Nephron (organoid): ENCODE measurements around the gene SERPINA4.

Experiments
- H3K27ac Mint-ChIP-seq, 3 experiments: 2 replicates each; pipeline ENCODE4 v1.8.0; 2020; ENCODE audit warnings: mixed read lengths in 3 of 3, mild to moderate bottlenecking in 2 of 3, moderate library complexity in 1 of 3
- H3K27me3 Mint-ChIP-seq: 2 replicates; pipeline ENCODE4 v1.8.0; 2021; ENCODE audit warnings: low read depth, mild to moderate bottlenecking, moderate library complexity, mixed read lengths
- H3K36me3 Mint-ChIP-seq: 2 replicates; pipeline ENCODE4 v1.8.0; 2020; ENCODE audit warnings: low read depth, mixed read lengths
- H3K4me1 Mint-ChIP-seq: 2 replicates; pipeline ENCODE4 v1.8.0; 2020; ENCODE audit warnings: mixed read lengths
- H3K4me3 Mint-ChIP-seq, 3 experiments: 2 replicates each; pipeline ENCODE4 v1.8.0; 2020; ENCODE audit warnings: mild to moderate bottlenecking in 3 of 3, mixed read lengths in 3 of 3, moderate library complexity in 2 of 3
- H3K9me3 Mint-ChIP-seq: 2 replicates; pipeline ENCODE4 v1.8.0; 2020; ENCODE audit warnings: mixed read lengths
- CTCF ChIP-seq, 3 experiments: fragments of 200-600 bp; sonication (generic); IDR thresholded peaks; one replicate each; pipeline ENCODE4 v1.5.0; 2021; ENCODE audit warnings: antibody characterized with exemption in 3 of 3; ENCODE audit not compliant: unreplicated experiment in 3 of 3

SERPINA4 gene

GRCh38 chr14:94548999-94549985 is 11.9 kb upstream of the SERPINA4 start:
- no peak overlapping the region for H3K4me3 Mint-ChIP-seq
- H3K27ac Mint-ChIP-seq = no peak overlapping the region
- H3K4me1 Mint-ChIP-seq = no peaks in the 10 kb centered on the region
- H3K36me3 Mint-ChIP-seq = no peaks in the 10 kb centered on the region
- peaks cover 17% of the 10 kb centered on the region for H3K9me3 Mint-ChIP-seq
- TF ChIP-seq CTCF (IDR thresholded peaks at IDR 0.05; ENCODE audit: unreplicated experiment in 3 of 3) = peak; percentile 93 to 95 (median 95)
- H3K27me3 Mint-ChIP-seq = peaks cover 38% of the 10 kb centered on the region

GRCh38 chr14:94550041-94550440 is 11.2 kb upstream of the SERPINA4 start:
- no peak for TF ChIP-seq CTCF (IDR thresholded peaks at IDR 0.05; ENCODE audit: unreplicated experiment in 3 of 3)
- Mint-ChIP-seq H3K27me3 (peaks cover 38% of the 10 kb centered on the region), H3K36me3 (no peaks in the 10 kb centered on the region), H3K4me3 (no peak overlapping the region), H3K27ac (no peak overlapping the region), H3K4me1 (no peaks in the 10 kb centered on the region), H3K9me3 (peaks cover 23% of the 10 kb centered on the region)

- Mint-ChIP-seq H3K27me3 (peaks cover 18% of the 10 kb centered on the region), H3K4me3 (no peak overlapping the region), H3K9me3 (peaks cover 28% of the 10 kb centered on the region), H3K36me3 (no peaks in the 10 kb centered on the region), H3K27ac (no peak overlapping the region), H3K4me1 (no peaks in the 10 kb centered on the region)
- TF ChIP-seq CTCF (IDR thresholded peaks at IDR 0.05; ENCODE audit: unreplicated experiment in 3 of 3) = no peak
These were observed 5.3 kb upstream of the SERPINA4 start for GRCh38 chr14:94555991-94556390.

- TF ChIP-seq CTCF (IDR thresholded peaks at IDR 0.05; ENCODE audit: unreplicated experiment in 3 of 3) = no peak
- Mint-ChIP-seq H3K27ac (no peak overlapping the region), H3K36me3 (no peaks in the 10 kb centered on the region)
These were observed 3.9 kb upstream of the SERPINA4 start for GRCh38 chr14:94557327-94557726.

GRCh38 chr14:94558842-94559241 is 2.4 kb upstream of the SERPINA4 start:
- H3K36me3 Mint-ChIP-seq = no peaks in the 10 kb centered on the region
- H3K4me1 Mint-ChIP-seq = no peaks in the 10 kb centered on the region
- no peak overlapping the region for H3K4me3 Mint-ChIP-seq
- H3K27me3 Mint-ChIP-seq = peaks cover 8% of the 10 kb centered on the region
- TF ChIP-seq CTCF (IDR thresholded peaks at IDR 0.05; ENCODE audit: unreplicated experiment in 3 of 3) = no peak
- no peak overlapping the region for H3K27ac Mint-ChIP-seq
- peaks cover 12% of the 10 kb centered on the region for H3K9me3 Mint-ChIP-seq

More at GRCh38 chr14:94557327-94557726, 3.9 kb upstream of the SERPINA4 start:
- Mint-ChIP-seq H3K27me3 (peaks cover 17% of the 10 kb centered on the region), H3K4me1 (no peaks in the 10 kb centered on the region), H3K9me3 (peaks cover 25% of the 10 kb centered on the region), H3K4me3 (no peak overlapping the region)
